Fibroblast of lung (primary cell): ENCODE measurements around the gene ARHGAP12.

ENCODE experiments used
- CTCF ChIP-seq, 2 donors: IDR thresholded peaks in 1 of 2; conservative IDR thresholded peaks in 1 of 2; 1 replicate in 1 of 2; 2 replicates in 1 of 2; pipeline ENCODE4 v1.5.1; 2011 to 2012; ENCODE audit warnings: low read length in 2 of 2, control low read depth in 1 of 2, inconsistent platforms in 1 of 2, low read depth in 1 of 2, mild to moderate bottlenecking in 1 of 2
- EZH2 ChIP-seq: IDR thresholded peaks from 2 replicates; pipeline ENCODE4 v1.5.1; 2012; ENCODE audit warnings: low read length, control low read depth, mild to moderate bottlenecking; ENCODE audit errors: missing control alignments

GRCh38 chr10:31959461-31960173 lies 31.0 kb upstream of the ARHGAP12 start:
- TF ChIP-seq CTCF (conservative IDR thresholded peaks at IDR 0.05 in 1 of 2, IDR thresholded peaks at IDR 0.05 in 1 of 2; ENCODE audit: low read depth in 1 of 2, low read length in 2 of 2), result no peak
- TF ChIP-seq EZH2, result no peak
